CD4-positive, CD25-positive, alpha-beta regulatory T cell (primary cell): ENCODE results near the gene PIGQ. TPM values are rescaled to one million over a fixed set of nuclear protein-coding genes. Genes with fewer than 3 reads are reported as not detected.
A peak's percentile ranks its signal among the peaks of the same experiment; 100 is the strongest.

Experiments used
- ATAC-seq, 2 donors: fragments of 150-1000 bp; cut with Tn5 transposase; one replicate each; pipeline ENCODE4 v1.10.0; 2021; ENCODE audit warnings: low read depth in 2 of 2, moderate number of reproducible peaks in 2 of 2, moderate library complexity in 1 of 2
- DNase-seq, 3 donors: peaks; one replicate each; pipeline versions ENCODE4 v3.0.0 to v3.0.0-alpha.2; 2012 to 2022; ENCODE audit warnings: mixed read lengths in 1 of 3
- H3K27ac ChIP-seq: one replicate; pipeline ENCODE4 v1.7.0; 2013; ENCODE audit warnings: mild to moderate bottlenecking, low read length; ENCODE audit not compliant: insufficient read depth, poor library complexity, severe bottlenecking
- H3K27me3 ChIP-seq: one replicate; pipeline ENCODE4 v1.7.0; 2013; ENCODE audit warnings: low read length; ENCODE audit not compliant: control insufficient read depth, insufficient read depth
- H3K36me3 ChIP-seq: one replicate; pipeline ENCODE4 v1.7.0; 2013; ENCODE audit warnings: mild to moderate bottlenecking, low read length, moderate library complexity; ENCODE audit not compliant: control insufficient read depth, insufficient read depth
- H3K4me1 ChIP-seq: 2 replicates; pipeline ENCODE4 v1.7.0; 2013; ENCODE audit warnings: mild to moderate bottlenecking, low read length; ENCODE audit not compliant: insufficient read depth, control insufficient read depth, poor library complexity, severe bottlenecking
- H3K4me3 ChIP-seq: one replicate; pipeline ENCODE4 v1.7.0; 2013; ENCODE audit warnings: low read depth, mild to moderate bottlenecking, low read length, moderate library complexity
- H3K9me3 ChIP-seq, 2 experiments: 1 replicate in 1 of 2; 2 replicates in 1 of 2; pipeline ENCODE4 v1.7.0; 2013; ENCODE audit warnings: low read length in 2 of 2, mild to moderate bottlenecking in 1 of 2, moderate library complexity in 1 of 2; ENCODE audit not compliant: control insufficient read depth in 2 of 2
- H3K27ac Mint-ChIP-seq, 3 donors: one replicate each; pipeline ENCODE4 v1.8.0; 2020 to 2022; ENCODE audit warnings: mild to moderate bottlenecking in 3 of 3, mixed read lengths in 3 of 3, moderate library complexity in 2 of 3
- H3K27me3 Mint-ChIP-seq: one replicate; pipeline ENCODE4 v1.8.0; 2022; ENCODE audit warnings: mild to moderate bottlenecking, mixed read lengths
- H3K36me3 Mint-ChIP-seq: one replicate; pipeline ENCODE4 v1.8.0; 2020; ENCODE audit warnings: mixed read lengths
- H3K4me1 Mint-ChIP-seq, 4 donors: one replicate each; pipeline ENCODE4 v1.8.0; 2020 to 2022; ENCODE audit warnings: mixed read lengths in 4 of 4, mild to moderate bottlenecking in 1 of 4
- H3K4me3 Mint-ChIP-seq, 4 donors: one replicate each; pipeline ENCODE4 v1.8.0; 2020 to 2022; ENCODE audit warnings: mild to moderate bottlenecking in 4 of 4, mixed read lengths in 4 of 4, moderate library complexity in 3 of 4
- H3K9me3 Mint-ChIP-seq, 7 donors: one replicate each; pipeline ENCODE4 v1.8.0; 2020 to 2022; ENCODE audit warnings: mixed read lengths in 7 of 7, mild to moderate bottlenecking in 3 of 7, moderate library complexity in 2 of 7
- polyA plus RNA-seq, 4 donors: library from polyadenylated mRNA; unstranded; fragments of 300-500 nt; fragmentation: Illumina TruSeq; gene quantifications; one replicate each; pipeline ENCODE4 v1.2.3, GENCODE V29; 2021
- total RNA-seq: library from RNA; stranded (reverse); gene quantifications from one replicate; pipeline ENCODE4 v1.2.3, GENCODE V29; 2022

The PIGQ gene
- total and polyA plus RNA-seq, 5 donors from 2014 or later: 11.6 to 25.7 (median 13.1) TPM

GRCh38 chr16:565419-566330 lies 4.1 kb upstream of the PIGQ start:
- Mint-ChIP-seq H3K27ac (no peak overlapping the region), H3K4me1 (peaks cover 0 to 29% (median 9%) of the 10 kb centered on the region in 4 donors), H3K27me3 (peaks cover 4% of the 10 kb centered on the region), H3K36me3 (no peaks in the 10 kb centered on the region), H3K4me3 (peak overlapping the region in 1 of 4 donors; percentile 32), H3K9me3 (peaks cover 0 to 3% (median 0%) of the 10 kb centered on the region in 7 donors)
- Histone ChIP-seq H3K27me3 (no peaks in the 10 kb centered on the region), H3K4me3 (no peak overlapping the region), H3K36me3 (no peaks in the 10 kb centered on the region), H3K4me1 (peaks cover 47% of the 10 kb centered on the region), H3K9me3 (no peaks in the 10 kb centered on the region), H3K27ac (peak overlapping the region; percentile 55)
- no peak for ATAC-seq
- DNase-seq: no peak

GRCh38 chr16:566475-567372 lies 3.0 kb upstream of the PIGQ start, which contains the start of gene NHLRC4:
NHLRC4 (plus strand) TSS chr16:567005; CDS start chr16:568048, 1,043 bp downstream.
- peaks cover 0 to under 1% (median 0%) of the 10 kb centered on the region in 7 donors for H3K9me3 Mint-ChIP-seq
- H3K27ac Mint-ChIP-seq: peak within 1 kb of the TSS; percentile 62 to 88 (median 84)
- H3K36me3 ChIP-seq: no peaks in the 10 kb centered on the region
- H3K4me3 ChIP-seq: peak within 1 kb of the TSS; percentile 37
- peak within 1 kb of the TSS; percentile 80 to 93 (median 88) for H3K4me3 Mint-ChIP-seq
- H3K27me3 Mint-ChIP-seq: peaks cover 4% of the 10 kb centered on the region
- H3K4me1 ChIP-seq: peaks cover 52% of the 10 kb centered on the region
- H3K9me3 ChIP-seq: no peaks in the 10 kb centered on the region
- no peaks in the 10 kb centered on the region for H3K27me3 ChIP-seq
- ATAC-seq: peak; percentile 57 to 58
- peak; percentile 34 to 85 (median 56) for DNase-seq
- H3K36me3 Mint-ChIP-seq: no peaks in the 10 kb centered on the region
- H3K4me1 Mint-ChIP-seq: peaks cover 0 to 39% (median 19%) of the 10 kb centered on the region in 4 donors
- H3K27ac ChIP-seq: peak within 1 kb of the TSS; percentile 55

GRCh38 chr16:567373-568256 lies 2.2 kb upstream of the PIGQ start:
- Histone ChIP-seq H3K27ac (peak overlapping the region; percentile 55), H3K4me1 (peaks cover 52% of the 10 kb centered on the region), H3K9me3 (no peaks in the 10 kb centered on the region), H3K27me3 (no peaks in the 10 kb centered on the region), H3K36me3 (no peaks in the 10 kb centered on the region), H3K4me3 (peak overlapping the region; percentile 7)
- Mint-ChIP-seq H3K4me3 (peak overlapping the region; percentile 80 to 93 (median 88)), H3K4me1 (peaks cover 0 to 43% (median 23%) of the 10 kb centered on the region in 4 donors), H3K27me3 (peaks cover 4% of the 10 kb centered on the region), H3K36me3 (no peaks in the 10 kb centered on the region), H3K9me3 (no peaks in the 10 kb centered on the region), H3K27ac (peak overlapping the region; percentile 62 to 88 (median 84))
- ATAC-seq (no peak), DNase-seq (no peak)

- ATAC-seq: no peak
- no peaks in the 10 kb centered on the region for H3K9me3 Mint-ChIP-seq
- peaks cover 0 to 43% (median 23%) of the 10 kb centered on the region in 4 donors for H3K4me1 Mint-ChIP-seq
- Histone ChIP-seq H3K4me3 (no peak overlapping the region), H3K9me3 (no peaks in the 10 kb centered on the region), H3K36me3 (no peaks in the 10 kb centered on the region), H3K27me3 (no peaks in the 10 kb centered on the region), H3K4me1 (peaks cover 52% of the 10 kb centered on the region), H3K27ac (peak overlapping the region; percentile 73)
- peaks cover 4% of the 10 kb centered on the region for H3K27me3 Mint-ChIP-seq
- peak overlapping the region; percentile 76 to 91 (median 89) for H3K27ac Mint-ChIP-seq
- H3K4me3 Mint-ChIP-seq: peak overlapping the region; percentile 54 to 89 (median 86)
- H3K36me3 Mint-ChIP-seq: no peaks in the 10 kb centered on the region
- no peak for DNase-seq
These were observed 1.1 kb upstream of the PIGQ start for GRCh38 chr16:568401-569258.

GRCh38 chr16:572865-573650 lies 3.3 kb downstream of the PIGQ start:
- DNase-seq: no peak
- Histone ChIP-seq H3K36me3 (peaks cover 3% of the 10 kb centered on the region), H3K9me3 (no peaks in the 10 kb centered on the region), H3K4me1 (peaks cover 27% of the 10 kb centered on the region), H3K4me3 (no peak overlapping the region), H3K27me3 (no peaks in the 10 kb centered on the region), H3K27ac (no peak overlapping the region)
- H3K36me3 Mint-ChIP-seq: no peaks in the 10 kb centered on the region
- H3K27ac Mint-ChIP-seq: no peak overlapping the region
- H3K4me1 Mint-ChIP-seq: peaks cover 0 to 28% (median 18%) of the 10 kb centered on the region in 4 donors
- ATAC-seq: no peak
- H3K4me3 Mint-ChIP-seq: no peak overlapping the region
- H3K27me3 Mint-ChIP-seq: no peaks in the 10 kb centered on the region
- H3K9me3 Mint-ChIP-seq: peaks cover 0 to 2% (median 0%) of the 10 kb centered on the region in 7 donors

- H3K9me3 Mint-ChIP-seq: peaks cover 0 to 2% (median 0%) of the 10 kb centered on the region in 7 donors
- DNase-seq (no peak), ATAC-seq (no peak)
- Histone ChIP-seq H3K4me1 (peaks cover 18% of the 10 kb centered on the region), H3K4me3 (no peak overlapping the region), H3K27me3 (no peaks in the 10 kb centered on the region), H3K36me3 (peaks cover 3% of the 10 kb centered on the region), H3K9me3 (no peaks in the 10 kb centered on the region), H3K27ac (no peak overlapping the region)
- H3K4me1 Mint-ChIP-seq: peaks cover 0 to 23% (median 16%) of the 10 kb centered on the region in 4 donors
- H3K27me3 Mint-ChIP-seq: no peaks in the 10 kb centered on the region
- no peak overlapping the region for H3K4me3 Mint-ChIP-seq
- H3K36me3 Mint-ChIP-seq: no peaks in the 10 kb centered on the region
- H3K27ac Mint-ChIP-seq: no peak overlapping the region
These were observed 4.4 kb downstream of the PIGQ start for GRCh38 chr16:574021-574760.
